Measurements from ENCODE around the gene ZNF490. TPM values are rescaled to one million over a fixed set of nuclear protein-coding genes. Genes with fewer than 3 reads are reported as not detected.

Gene ZNF490
- total RNA-seq, 1 experiment from 2014 or later, result 3.5 TPM

- no peak for DNase-seq (ENCODE audit: low read depth)
Observed at GRCh38 chr19:12543855-12544254, 66.8 kb downstream of the ZNF490 start.

Other genes starting within 250 kb of the ZNF490 start
- 0.63 and 1.2 TPM in 2 replicates for gene ZNF442, start 245.1 kb downstream of the ZNF490 start, total RNA-seq (2014; rRNA removed; shearing (Covaris generic))
- gene ZNF799, start 209.5 kb downstream of the ZNF490 start, total RNA-seq (2014; rRNA removed; shearing (Covaris generic)), result 1.9 and 2.0 TPM in 2 replicates
- 4.5 and 5.2 TPM in 2 replicates for gene ZNF443, start 169.8 kb downstream of the ZNF490 start, total RNA-seq (2014; rRNA removed; shearing (Covaris generic))
- 0.27 and 0.80 TPM in 2 replicates for gene ZNF709, start 126.0 kb downstream of the ZNF490 start, total RNA-seq (2014; rRNA removed; shearing (Covaris generic))
- gene ZNF564, start 59.3 kb downstream of the ZNF490 start, total RNA-seq (2014; rRNA removed; shearing (Covaris generic)), result 3.1 and 6.5 TPM in 2 replicates
- 9.0 and 11.9 TPM in 2 replicates for gene ZNF791, start 107 bp upstream of the ZNF490 start, total RNA-seq (2014; rRNA removed; shearing (Covaris generic))
- gene MAN2B1, start 55.9 kb upstream of the ZNF490 start, total RNA-seq (2014; rRNA removed; shearing (Covaris generic)), result 18.0 and 20.7 TPM in 2 replicates
- 9.0 and 10.6 TPM in 2 replicates for gene WDR83, start 56.0 kb upstream of the ZNF490 start, total RNA-seq (2014; rRNA removed; shearing (Covaris generic))
- gene DHPS, start 71.1 kb upstream of the ZNF490 start, total RNA-seq (2014; rRNA removed; shearing (Covaris generic)), result 105 and 132 TPM in 2 replicates
- not detected in 2 replicates for gene GNG14, start 77.2 kb upstream of the ZNF490 start, total RNA-seq (2014; rRNA removed; shearing (Covaris generic))
- gene FBXW9, start 85.8 kb upstream of the ZNF490 start, total RNA-seq (2014; rRNA removed; shearing (Covaris generic)), result 14.2 and 14.6 TPM in 2 replicates
- 18.2 and 24.0 TPM in 2 replicates for gene TNPO2, start 113.1 kb upstream of the ZNF490 start, total RNA-seq (2014; rRNA removed; shearing (Covaris generic))
- 274 and 313 TPM in 2 replicates for gene TRIR, start 123.9 kb upstream of the ZNF490 start, total RNA-seq (2014; rRNA removed; shearing (Covaris generic))
- 78.9 and 111 TPM in 2 replicates for gene GET3, start 126.7 kb upstream of the ZNF490 start, total RNA-seq (2014; rRNA removed; shearing (Covaris generic))
- gene BEST2, start 141.0 kb upstream of the ZNF490 start, total RNA-seq (2014; rRNA removed; shearing (Covaris generic)), result not detected in 2 replicates
- 5.1 and 11.0 TPM in 2 replicates for gene HOOK2, start 164.7 kb upstream of the ZNF490 start, total RNA-seq (2014; rRNA removed; shearing (Covaris generic))
- gene JUNB, start 180.7 kb upstream of the ZNF490 start, total RNA-seq (2014; rRNA removed; shearing (Covaris generic)), result 61.6 and 66.6 TPM in 2 replicates
- gene PRDX2, start 191.0 kb upstream of the ZNF490 start, total RNA-seq (2014; rRNA removed; shearing (Covaris generic)), result 81.7 and 99.3 TPM in 2 replicates
- not detected in 2 replicates for gene THSD8, start 191.3 kb upstream of the ZNF490 start, total RNA-seq (2014; rRNA removed; shearing (Covaris generic))
- gene RNASEH2A, start 195.8 kb upstream of the ZNF490 start, total RNA-seq (2014; rRNA removed; shearing (Covaris generic)), result 75.8 and 76.9 TPM in 2 replicates
- gene RTBDN, start 223.8 kb upstream of the ZNF490 start, total RNA-seq (2014; rRNA removed; shearing (Covaris generic)), result not detected in 2 replicates
- gene MAST1, start 227.7 kb upstream of the ZNF490 start, total RNA-seq (2014; rRNA removed; shearing (Covaris generic)), result 0.11 and 0.57 TPM in 2 replicates